HUES6 (cell line): ENCODE data around the gene MRPS22.
A peak's percentile ranks its signal among the peaks of the same experiment; 100 is the strongest.
"Not testable (repeated sequence)": the region's sequence is repeated elsewhere in the genome, so short reads cannot be mapped to it uniquely, and the experiment has no call there.

Source experiments
- H3K27ac ChIP-seq: 2 replicates; pipeline ENCODE4 v1.7.0; 2013; ENCODE audit warnings: low read depth, mild to moderate bottlenecking, low read length, inconsistent platforms
- H3K27me3 ChIP-seq: 2 replicates; pipeline ENCODE4 v1.6.1; 2013; ENCODE audit warnings: low read length; ENCODE audit not compliant: control insufficient read depth, insufficient read depth
- H3K36me3 ChIP-seq: 2 replicates; pipeline ENCODE4 v1.6.1; 2013; ENCODE audit warnings: low read length; ENCODE audit not compliant: control insufficient read depth, insufficient read depth
- H3K4me1 ChIP-seq: 2 replicates; pipeline ENCODE4 v1.6.1; 2013; ENCODE audit warnings: low read length; ENCODE audit not compliant: control insufficient read depth, insufficient read depth
- H3K4me3 ChIP-seq: 2 replicates; pipeline ENCODE4 v1.5.1; 2013; ENCODE audit warnings: low read depth, low read length
- H3K9ac ChIP-seq: one replicate; pipeline ENCODE4 v1.6.1; 2013; ENCODE audit warnings: mild to moderate bottlenecking, low read length
- H3K9me3 ChIP-seq: 2 replicates; pipeline ENCODE4 v1.6.1; 2013; ENCODE audit warnings: low read depth, low read length; ENCODE audit not compliant: control insufficient read depth, insufficient read depth

MRPS22 gene

GRCh38 chr3:139364549-139364948 lies 20.7 kb downstream of the MRPS22 start:
- peaks cover 99% of the 10 kb centered on the region for H3K36me3 ChIP-seq
- no peak overlapping the region for H3K4me3 ChIP-seq
- no peaks in the 10 kb centered on the region for H3K27me3 ChIP-seq
- H3K9ac ChIP-seq: no peak overlapping the region
- no peak overlapping the region for H3K27ac ChIP-seq
- no peaks in the 10 kb centered on the region for H3K4me1 ChIP-seq
- no peaks in the 10 kb centered on the region for H3K9me3 ChIP-seq

- Histone ChIP-seq H3K9me3 (no peaks in the 10 kb centered on the region), H3K36me3 (peaks cover 96% of the 10 kb centered on the region), H3K9ac (no peak overlapping the region), H3K4me3 (no peak overlapping the region), H3K27me3 (no peaks in the 10 kb centered on the region), H3K4me1 (no peaks in the 10 kb centered on the region), H3K27ac (no peak overlapping the region)
Measured at GRCh38 chr3:139374099-139374498, 30.3 kb downstream of the MRPS22 start.

GRCh38 chr3:139377378-139377777 lies 33.6 kb downstream of the MRPS22 start:
- H3K36me3 ChIP-seq: peaks cover 95% of the 10 kb centered on the region
- no peak overlapping the region for H3K4me3 ChIP-seq
- H3K4me1 ChIP-seq: no peaks in the 10 kb centered on the region
- H3K9me3 ChIP-seq: no peaks in the 10 kb centered on the region
- H3K27me3 ChIP-seq: no peaks in the 10 kb centered on the region
- no peak overlapping the region for H3K9ac ChIP-seq
- no peak overlapping the region for H3K27ac ChIP-seq

DNA sequence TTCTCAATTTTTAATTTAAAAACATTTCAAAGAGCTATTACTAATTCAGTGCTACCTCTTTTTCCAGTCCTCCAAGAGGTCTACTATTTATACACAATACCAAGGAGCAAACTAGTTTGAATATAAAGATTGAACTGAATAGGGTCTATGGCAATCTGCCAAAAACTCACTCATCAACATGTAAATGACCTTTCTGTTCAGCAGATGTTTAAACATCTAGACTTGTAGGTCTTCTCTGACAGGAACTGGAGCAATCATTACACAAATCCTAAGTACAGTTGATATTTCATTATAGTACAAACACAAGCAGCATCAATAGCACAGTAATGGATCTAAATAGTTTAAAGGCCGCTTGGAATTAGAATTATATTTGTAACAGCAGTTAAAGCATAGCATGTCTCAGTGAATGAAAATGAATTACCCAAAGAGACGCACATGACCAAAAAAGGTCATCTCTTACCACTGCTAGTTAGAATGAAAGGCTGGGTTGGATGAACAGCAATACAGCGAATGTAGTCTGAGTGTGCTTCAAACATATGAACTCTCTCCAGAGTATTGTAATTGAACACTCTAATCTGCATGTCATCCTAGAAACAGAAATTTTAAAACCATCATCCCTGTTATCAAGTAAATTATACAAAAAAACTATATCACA lies 34.9 kb downstream of the MRPS22 start:
- Histone ChIP-seq H3K27me3 (no peaks in the 10 kb centered on the region), H3K9me3 (no peaks in the 10 kb centered on the region), H3K9ac (no peak overlapping the region), H3K4me3 (no peak overlapping the region), H3K27ac (no peak overlapping the region), H3K36me3 (peaks cover 93% of the 10 kb centered on the region), H3K4me1 (no peaks in the 10 kb centered on the region)

DNA sequence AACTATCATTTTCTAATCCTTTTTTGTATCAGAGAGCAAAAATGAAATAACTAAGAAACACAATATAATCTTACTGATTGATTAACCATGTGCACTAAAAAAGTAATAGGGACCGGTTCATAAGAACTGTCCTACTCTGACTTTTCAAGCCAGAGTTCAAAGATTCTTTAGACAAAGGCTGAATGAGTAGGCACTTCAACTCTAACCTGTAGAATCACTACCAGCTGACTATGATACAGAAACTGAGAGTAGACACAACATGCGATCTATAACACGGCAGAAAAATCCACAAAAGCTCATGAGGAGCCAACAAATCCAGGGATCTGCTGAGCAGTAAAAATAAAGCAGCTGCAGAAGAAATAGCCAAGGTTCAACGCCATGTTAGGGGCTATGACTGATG lies 36.8 kb downstream of the MRPS22 start:
- Histone ChIP-seq H3K4me3 (no peak overlapping the region), H3K27ac (no peak overlapping the region), H3K36me3 (peaks cover 80% of the 10 kb centered on the region), H3K9me3 (no peaks in the 10 kb centered on the region), H3K4me1 (no peaks in the 10 kb centered on the region), H3K9ac (no peak overlapping the region), H3K27me3 (no peaks in the 10 kb centered on the region)

DNA sequence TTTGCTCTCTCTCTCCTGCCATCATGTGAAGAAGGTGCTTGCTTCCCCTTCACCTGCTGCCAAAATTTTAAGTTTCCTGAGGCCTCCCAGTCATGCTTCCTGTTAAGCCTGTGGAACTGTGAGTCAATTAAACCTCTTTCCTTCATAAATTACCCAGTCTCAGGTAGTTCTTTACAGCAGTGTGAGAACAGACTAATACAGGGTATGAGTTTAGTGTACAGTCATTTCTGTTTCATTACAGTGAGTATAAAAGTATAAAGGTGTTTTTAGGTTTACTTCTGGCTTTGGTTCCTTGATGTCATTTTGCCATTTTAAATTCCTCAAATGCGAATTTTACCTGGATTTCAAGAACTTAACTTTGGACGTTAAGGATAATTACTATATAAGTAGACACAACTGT lies 38.5 kb downstream of the MRPS22 start:
- H3K9ac ChIP-seq, H3K27me3 ChIP-seq, H3K9me3 ChIP-seq, H3K4me3 ChIP-seq, H3K4me1 ChIP-seq, H3K27ac ChIP-seq: not testable (repeated sequence)
- H3K36me3 ChIP-seq: peaks cover 66% of the 10 kb centered on the region

DNA sequence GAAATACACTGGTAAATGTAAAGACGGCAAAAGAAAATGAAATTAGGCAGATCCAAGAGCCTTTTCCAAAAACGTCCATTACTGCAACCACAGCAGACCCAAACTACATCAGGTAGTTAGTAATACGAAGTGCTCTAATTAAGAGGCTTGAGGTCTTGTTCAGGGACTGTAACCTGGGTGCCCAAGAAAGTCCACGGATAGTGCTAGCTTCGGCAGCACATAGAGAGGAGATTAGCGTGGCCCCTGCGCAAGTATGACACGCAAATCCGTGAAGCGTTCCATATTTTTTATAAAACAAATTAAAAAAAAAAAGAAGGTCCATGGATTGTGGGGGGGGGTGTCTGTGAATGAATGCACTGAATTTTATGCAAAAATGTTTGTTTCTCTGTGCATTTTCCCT lies 44.3 kb downstream of the MRPS22 start:
- Histone ChIP-seq H3K36me3 (peaks cover 9% of the 10 kb centered on the region), H3K4me1 (0 out of 2 replicates have a peak, but pooled peaks cover 8% of the 10 kb centered on the region), H3K27ac (no peak overlapping the region), H3K27me3 (no peaks in the 10 kb centered on the region), H3K9ac (peak overlapping the region; percentile 27), H3K4me3 (peak overlapping the region; percentile 88), H3K9me3 (no peaks in the 10 kb centered on the region)

- Histone ChIP-seq H3K27me3 (no peaks in the 10 kb centered on the region), H3K9me3 (no peaks in the 10 kb centered on the region), H3K9ac (peak overlapping the region; percentile 91), H3K27ac (peak overlapping the region; percentile 88), H3K4me1 (0 out of 2 replicates have a peak, but pooled peaks cover 8% of the 10 kb centered on the region), H3K36me3 (peaks cover 5% of the 10 kb centered on the region), H3K4me3 (peak overlapping the region; percentile 88)
Measured at GRCh38 chr3:139388821-139389551, 45.2 kb downstream of the MRPS22 start.

DNA sequence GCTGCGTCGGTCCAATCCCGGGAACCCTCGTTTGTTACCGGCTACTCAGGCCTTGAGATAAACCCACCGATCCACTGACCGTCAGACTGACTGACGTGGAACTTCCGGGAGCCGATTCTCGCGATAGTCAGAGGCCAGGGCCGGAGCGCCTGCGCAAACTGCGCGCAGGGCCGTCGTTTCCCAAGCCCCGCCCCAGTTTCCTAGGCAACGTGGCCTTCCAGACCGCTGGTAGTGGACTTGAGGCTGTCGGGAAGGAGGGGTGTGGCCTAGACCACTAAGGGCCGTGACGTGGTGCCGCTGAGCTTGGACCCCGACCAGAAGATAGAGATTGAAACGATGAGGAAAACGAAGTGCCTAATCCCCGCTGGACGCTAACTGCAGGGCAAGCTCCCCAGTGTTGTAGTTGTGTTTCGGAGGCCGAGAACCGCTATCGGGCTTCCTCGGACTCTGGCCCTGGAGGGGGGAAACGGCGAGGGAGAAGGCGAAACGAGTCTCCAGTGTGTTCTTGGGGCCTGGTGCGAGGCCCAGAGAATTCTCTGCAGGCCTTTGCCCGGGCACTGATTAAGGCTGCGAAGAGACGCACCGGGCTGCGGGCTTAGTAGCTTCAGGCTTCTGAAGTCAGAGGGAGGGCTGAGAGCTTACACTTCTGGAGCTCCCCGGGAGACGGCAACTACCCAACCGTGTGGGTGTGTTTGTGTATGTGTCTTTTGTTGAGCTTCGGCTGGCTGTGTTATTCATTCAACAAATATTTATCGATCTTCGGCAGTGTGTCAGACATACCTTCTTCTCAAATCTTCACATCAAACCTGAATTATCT lies 45.9 kb downstream of the MRPS22 start, which contains the start of gene COPB2:
COPB2 (minus strand) TSS at position 96 of the 817 bp plus-strand sequence. CDS start 97 bp downstream, outside the sequence.
- H3K36me3 ChIP-seq: peaks cover 2% of the 10 kb centered on the region; the same call in 1 of the 2 replicates
- no peaks in the 10 kb centered on the region for H3K9me3 ChIP-seq
- peak within 1 kb of the TSS; percentile 88 for H3K4me3 ChIP-seq
- H3K27ac ChIP-seq: peak within 1 kb of the TSS; percentile 88
- 0 out of 2 replicates have a peak, but pooled peaks cover 8% of the 10 kb centered on the region for H3K4me1 ChIP-seq
- peak within 1 kb of the TSS; percentile 91 for H3K9ac ChIP-seq
- H3K27me3 ChIP-seq: no peaks in the 10 kb centered on the region

- Histone ChIP-seq H3K4me3 (no peak overlapping the region), H3K9me3 (no peaks in the 10 kb centered on the region), H3K27me3 (no peaks in the 10 kb centered on the region), H3K4me1 (no peaks in the 10 kb centered on the region), H3K27ac (no peak overlapping the region), H3K9ac (no peak overlapping the region), H3K36me3 (no peaks in the 10 kb centered on the region)
Measured at GRCh38 chr3:139394116-139394515, 50.3 kb downstream of the MRPS22 start.
